NCI-H1436 (cell line): ENCODE measurements around the gene CDK14.

Experiments
- DNase-seq: peaks from one replicate; lab custom pipeline; 2025; lab: John Stamatoyannopoulos, UW

Gene CDK14

DNA sequence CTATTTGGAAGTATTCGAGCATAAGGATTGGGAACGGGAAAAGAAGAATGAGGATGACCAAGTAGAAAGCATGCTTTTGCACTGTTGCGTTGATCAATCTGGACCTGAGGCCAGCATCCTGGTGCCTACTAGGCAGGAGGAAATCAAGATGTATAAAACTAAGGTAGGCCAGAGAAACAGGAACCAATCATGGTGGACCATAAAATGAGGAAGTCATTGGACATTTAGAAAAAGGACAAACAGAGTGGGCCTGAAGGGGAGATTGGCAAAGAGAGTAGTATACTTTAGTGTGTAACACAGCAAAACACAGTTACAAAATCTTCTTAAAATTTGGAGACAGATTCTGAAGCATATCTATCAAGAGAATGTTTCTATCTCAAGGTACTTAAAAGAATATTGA lies 497.1 kb downstream of the CDK14 start:
- no peak for DNase-seq

DNA sequence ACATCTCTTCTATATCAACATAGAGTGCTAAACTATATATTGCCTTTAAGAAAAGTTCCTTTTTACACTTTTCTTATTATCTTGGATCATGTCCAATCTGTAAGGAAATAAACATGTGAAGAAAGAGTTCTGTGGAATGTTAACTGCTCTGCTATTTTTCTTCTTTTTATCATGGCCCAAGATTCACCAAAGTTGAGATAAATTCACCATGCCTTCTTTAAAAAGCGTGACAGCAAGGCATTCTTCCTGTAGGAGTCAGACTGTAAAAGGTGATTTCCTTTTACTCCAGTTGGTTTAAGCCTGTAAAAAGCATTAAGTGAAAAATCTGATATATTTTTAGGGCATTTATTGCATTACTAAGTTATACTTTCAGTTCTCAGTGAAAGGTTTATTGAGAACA lies 502.4 kb downstream of the CDK14 start:
- no peak for DNase-seq

DNA sequence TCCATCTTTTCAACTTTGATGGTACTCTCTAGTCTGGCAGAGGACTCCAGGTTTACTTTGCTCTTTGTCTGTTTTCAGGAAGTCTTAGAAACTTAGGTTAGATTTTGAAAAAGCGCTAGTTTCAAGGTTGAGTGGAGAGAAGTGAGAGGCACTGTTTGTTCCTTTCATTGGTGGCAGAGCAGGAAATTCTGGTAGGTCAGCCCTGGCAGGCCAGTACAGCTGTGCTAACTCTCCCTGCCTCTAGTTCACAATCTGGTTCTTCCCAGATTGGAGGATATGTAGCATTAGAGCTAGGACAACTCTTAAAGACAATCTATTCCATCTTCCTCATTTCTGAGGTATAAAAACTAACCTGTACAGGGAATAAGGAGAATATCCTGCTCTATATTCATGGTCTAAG lies 507.2 kb downstream of the CDK14 start:
- no peak for DNase-seq

DNA sequence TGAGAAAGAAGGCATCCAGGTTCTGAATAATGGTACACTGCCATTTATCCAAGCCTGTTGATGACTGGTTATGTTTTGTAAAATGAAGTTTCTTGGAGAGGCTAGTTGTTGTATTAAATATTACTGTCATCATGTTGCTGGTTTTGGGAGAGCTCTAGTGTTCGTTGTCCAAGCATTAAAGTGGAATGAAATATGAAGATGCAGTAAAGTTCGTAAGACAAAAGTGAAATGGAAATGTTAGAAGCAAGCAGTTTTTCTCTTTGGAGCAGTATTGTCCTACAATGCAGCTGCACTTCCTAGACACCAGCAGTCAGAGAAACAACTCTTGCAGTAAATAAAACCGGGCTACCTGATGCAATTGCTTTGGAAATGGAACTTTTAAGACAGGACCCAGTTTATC lies 511.3 kb downstream of the CDK14 start:
- no peak for DNase-seq

DNA sequence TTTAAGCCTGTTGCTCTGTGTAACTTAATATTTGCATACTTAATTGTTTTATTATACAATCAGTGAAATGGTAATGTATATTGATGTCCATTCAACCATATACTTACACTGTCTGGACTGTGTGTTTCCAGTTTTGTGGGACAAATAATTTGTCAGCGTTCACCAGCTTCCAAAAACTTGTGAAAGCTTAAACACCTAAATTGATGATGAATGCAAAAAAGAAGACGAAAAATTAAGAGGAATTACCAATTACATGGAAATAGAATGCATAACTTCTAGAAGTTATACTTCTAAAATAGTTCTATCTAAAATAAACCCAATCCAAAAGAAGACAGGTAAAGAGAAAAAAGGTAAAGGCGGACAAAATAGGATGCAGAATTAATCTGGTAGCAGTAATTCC lies 513.1 kb downstream of the CDK14 start:
- DNase-seq: no peak

DNA sequence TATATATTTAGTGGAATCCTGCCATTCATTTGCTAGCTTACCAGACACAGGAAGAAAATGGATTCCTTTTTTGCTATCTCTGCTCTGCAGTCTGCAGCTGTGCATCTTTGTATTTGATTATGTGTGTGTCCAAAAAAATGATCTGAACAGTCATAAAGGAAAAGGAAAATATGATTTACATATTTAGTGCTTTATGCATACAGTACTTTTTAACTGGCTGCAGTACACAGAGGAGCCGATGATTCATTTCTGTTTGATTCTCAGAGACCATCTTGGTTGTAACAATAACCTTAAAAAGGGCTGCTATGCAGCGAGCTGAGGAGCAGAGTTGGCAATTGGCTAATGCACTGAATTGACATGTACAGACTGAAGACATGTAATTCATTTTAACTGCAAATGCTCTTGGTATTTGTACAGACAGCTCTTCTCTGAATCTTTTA lies 516.8 kb downstream of the CDK14 start:
- no peak for DNase-seq

DNA sequence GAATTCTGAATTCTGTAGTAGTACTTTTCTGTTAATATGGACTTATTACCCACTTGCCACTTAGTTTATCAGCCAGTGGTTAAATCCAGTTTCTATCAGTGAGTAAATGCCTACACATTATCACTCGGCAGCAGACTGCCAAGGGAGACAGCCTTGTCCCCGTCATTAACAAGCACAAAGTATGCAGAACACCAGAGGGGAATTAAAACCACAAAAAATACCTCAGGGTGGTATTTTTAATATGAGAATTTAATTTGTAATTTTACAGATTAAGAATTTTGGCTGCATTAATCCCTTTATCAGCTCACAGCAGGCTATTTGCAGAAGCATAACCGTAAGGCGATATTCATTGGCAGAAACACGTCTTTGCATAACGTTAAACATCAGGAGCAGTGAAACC lies 518.1 kb downstream of the CDK14 start:
- no peak for DNase-seq

DNA sequence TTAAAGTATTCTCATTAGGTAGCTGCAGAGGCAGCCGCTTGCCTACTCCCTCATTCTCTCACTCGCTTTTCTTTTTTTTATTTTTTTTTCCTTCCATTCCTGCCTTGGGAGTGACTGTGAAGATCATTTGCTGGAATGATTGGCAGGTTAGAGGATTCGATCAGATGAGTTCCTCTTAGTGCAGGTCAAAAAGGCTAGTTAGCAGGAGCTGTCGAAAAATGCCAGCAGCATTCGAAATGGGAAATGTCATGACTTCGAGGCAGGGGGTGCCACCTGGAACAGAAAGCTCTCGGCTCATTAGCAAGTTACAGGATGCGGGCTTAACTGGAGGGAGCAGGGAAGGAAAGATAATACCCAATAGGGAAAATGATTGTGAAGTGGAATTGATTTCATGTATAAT lies 530.6 kb downstream of the CDK14 start:
- DNase-seq: no peak

DNA sequence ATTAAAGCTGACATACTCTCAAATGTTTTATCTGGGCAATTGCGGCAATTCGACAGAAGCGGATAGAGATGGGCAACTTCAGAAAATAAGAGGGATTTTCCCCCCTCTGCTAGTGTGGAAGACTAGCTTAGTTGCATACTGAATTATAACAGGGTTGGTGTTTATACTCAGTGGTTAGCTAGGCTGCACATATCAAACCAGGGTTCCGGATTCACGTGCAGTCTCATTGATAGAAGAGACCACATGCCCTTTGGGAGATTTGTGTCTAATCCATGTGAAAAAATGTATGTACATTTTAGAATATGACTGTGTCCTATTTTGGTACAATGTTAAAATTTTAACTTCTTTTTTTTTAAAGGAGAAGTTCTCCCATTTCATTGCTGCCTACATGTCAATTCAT lies 531.2 kb downstream of the CDK14 start:
- no peak for DNase-seq

DNA sequence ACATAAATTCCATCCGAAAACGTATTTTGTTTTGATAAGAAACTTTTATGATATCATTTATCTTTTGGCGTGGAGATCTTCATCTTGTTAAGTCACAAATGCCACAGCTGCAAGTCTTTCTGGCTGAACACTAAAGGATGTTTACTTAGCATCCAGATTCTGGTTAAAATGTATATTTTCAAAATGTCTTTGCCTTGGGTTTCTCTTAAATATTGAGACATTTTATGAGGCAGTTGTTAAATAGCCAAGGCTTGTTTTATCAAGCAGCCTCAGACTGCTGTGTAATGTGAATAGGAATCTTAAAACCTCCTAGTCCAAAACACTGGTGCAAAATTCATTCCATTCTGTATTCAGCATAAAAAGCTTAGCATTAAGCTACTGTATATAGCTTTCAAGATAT lies 531.8 kb downstream of the CDK14 start:
- no peak for DNase-seq

DNA sequence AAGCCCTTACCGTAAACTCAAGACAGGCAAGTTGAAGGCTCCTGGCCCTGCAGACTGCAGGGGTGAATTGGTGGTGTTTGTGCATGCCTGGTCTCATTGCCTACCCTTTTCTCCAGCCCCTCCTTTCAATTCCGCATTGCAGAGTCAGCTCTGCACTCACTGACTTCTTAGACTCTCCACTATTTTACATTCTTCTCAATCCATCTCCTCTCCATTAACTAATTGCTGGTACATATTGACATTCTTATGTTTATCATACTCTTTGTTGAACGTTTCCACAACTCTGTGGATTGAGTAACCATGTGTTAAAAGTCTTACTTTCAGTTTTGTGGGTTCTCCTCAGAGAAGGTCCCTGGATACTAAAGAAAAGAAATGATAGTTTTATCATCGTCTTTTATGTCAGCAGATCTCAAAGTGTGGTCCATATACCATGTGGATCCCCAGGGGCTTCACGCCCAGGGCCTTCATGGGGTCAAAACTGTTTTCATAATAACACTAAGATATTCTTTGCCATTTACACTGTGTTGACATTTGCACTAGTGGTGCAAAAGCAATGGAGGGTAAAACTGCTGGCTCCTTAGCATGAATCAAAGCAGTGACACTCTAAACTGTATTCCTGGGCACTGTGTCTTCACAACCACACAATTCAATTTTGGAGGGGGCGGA lies 532.7 kb downstream of the CDK14 start:
- no peak for DNase-seq

DNA sequence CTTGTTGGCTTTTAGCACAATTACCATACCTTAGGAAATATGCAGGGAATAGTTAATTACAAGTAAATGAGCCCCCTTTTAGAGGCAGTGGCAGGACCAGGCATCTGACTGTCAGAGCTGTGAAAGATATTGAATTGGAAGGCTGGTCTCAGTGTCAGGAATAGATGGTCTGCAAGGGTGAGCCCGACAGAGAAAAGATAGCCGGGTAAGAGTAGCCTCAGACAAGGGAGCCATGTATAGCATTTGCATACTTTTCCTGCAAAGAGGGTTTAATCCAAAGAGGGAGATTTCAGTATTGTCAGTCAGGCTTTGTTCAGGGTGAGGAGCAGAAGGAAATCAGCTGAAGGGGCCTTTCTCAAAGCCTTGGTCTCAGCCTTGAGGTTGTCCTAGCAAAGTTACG lies 539.2 kb downstream of the CDK14 start:
- no peak for DNase-seq

DNA sequence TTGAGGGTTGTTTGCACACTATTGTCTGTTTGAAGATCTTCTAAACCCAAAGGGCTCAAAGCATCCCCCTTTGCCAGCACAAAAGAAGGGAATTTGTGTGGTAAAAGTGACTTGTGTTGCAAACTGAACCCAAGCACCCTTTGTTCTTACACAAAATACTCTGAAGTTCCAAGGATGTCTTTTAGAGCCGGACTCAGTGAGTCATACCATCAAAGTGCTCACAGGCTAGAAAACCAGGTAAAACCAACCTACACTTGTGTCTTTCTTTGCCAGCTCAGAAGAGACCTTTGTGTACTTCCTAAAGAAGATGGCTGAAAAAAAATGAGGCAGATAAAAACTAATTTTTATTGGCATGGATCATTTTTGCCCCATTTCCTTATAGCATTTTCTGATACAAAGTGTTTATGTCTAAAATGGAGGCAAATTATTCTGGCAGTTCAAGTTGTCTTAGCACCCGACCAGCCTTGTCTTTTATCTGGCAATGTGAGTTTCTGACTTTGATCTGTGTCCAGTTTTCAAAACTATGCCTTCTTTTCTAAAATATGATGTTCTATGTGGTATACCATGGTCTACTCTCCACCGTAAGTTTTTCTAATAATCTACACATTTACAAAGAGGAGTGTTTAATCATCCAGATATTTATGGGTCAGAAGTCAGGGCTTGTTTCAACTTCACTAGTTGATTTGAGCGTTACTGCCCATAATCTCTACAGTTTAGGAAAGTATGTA lies 539.7 kb downstream of the CDK14 start:
- DNase-seq: no peak

DNA sequence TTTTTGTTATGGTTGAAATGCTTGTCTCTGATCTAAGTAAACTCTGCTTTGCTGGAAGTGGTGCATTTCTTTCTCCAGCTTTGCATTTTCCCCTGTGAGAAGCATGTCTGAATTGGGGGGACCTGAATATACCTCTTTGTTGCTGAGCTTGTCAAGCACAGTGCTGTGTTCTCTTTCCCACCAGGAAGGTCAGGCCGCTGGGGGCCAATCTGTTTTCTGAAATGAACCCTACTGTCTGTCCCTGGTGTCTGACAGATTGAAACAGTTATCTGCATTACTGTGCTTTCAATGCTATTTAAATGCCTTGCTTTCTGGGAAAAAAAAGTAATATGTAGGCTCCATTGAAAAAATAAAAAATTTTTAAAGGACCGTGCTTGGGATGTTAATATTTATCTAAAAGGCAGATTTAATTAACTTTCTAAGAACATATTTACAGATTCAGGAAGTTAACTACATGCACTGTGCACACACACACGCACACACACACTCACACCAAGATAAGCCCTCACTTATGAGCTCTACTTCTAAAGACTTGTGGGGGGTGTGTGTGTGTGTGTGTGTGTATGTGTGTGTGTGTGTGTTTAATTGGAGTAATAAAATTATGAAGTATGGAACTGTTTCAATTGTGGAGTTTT lies 541.1 kb downstream of the CDK14 start:
- DNase-seq: no peak

DNA sequence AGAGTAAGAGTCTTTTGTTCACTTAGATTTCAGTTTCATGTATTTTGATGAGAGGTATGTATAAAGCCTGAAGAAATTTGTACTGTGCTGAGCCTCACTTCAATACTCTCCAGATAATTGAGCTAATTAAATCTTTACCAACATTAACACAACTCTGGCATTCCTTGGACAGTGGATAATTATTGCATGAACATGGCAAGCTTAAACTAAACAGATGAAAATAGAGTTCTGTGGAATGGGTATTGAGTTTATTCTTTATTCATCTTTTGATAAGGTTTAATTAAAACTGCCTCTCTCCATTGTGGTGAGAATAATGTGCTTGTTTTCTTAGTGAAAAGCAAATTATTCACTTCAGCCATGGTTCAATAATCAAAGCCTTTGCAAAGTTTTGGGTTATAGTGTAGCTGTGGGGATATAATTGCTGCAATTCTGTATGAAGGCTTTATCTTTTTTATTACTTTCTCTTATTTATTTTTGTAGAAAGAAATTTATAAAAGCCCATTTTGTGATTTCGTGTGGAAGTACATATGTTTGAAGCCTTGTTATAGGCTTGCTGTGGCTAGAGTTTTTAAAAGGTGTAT lies 541.8 kb downstream of the CDK14 start:
- no peak for DNase-seq

DNA sequence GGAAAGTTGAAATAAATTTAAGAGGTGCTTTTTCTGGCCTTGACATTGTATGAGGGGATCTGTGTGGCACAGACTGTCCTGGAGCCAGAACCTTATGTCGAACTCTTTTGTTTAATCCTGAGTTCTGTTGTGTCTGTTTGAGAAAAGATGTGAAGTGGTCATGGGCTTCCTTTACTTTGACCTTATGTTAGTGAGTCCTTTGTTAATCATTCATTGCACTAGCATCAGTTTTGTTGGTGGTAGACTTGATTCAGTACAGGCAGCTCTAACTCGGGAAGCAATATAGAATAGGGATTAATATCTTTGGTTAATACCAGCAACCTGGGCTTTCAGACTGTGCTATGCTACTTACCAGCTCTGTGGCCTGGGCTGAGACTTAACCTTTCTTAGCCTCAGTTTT lies 544.2 kb downstream of the CDK14 start:
- no peak for DNase-seq

DNA sequence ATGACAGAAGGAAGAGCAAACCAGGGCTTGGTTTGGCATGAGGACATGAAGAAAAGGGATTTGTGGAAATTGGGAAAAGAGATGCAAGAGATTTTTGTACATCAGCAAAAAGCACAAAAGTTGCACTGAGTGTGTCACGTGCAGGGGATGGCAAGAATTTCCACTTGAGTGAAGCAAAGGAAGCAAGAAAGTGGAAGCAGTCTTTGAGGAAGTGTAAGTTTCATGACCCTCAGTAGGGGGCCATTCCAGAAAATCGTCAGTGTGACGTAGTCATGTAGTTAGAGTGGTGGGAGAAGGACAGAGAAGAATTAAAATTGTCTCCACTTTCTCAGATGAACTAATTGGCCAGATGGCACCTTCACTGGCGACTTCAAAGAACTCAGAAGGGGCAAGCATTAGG lies 544.9 kb downstream of the CDK14 start:
- no peak for DNase-seq

DNA sequence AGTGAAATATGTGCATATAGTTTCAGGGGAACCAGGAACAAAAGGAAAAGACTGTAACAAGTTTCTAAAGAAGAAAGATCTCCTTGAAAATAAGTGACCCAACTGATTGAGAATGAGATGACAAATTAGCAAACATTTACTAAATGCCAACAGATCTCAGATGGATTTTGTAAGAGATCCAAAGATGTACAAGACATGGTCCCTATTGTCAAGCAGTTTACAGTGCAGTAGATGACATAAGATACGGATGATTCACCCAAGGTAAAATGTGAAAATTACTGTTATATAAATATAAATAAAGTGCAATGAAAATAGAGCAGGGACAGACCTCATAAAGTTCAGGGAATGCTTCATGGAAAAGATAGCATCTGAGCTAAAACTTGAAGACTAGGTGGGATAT lies 546.6 kb downstream of the CDK14 start:
- DNase-seq: no peak

DNA sequence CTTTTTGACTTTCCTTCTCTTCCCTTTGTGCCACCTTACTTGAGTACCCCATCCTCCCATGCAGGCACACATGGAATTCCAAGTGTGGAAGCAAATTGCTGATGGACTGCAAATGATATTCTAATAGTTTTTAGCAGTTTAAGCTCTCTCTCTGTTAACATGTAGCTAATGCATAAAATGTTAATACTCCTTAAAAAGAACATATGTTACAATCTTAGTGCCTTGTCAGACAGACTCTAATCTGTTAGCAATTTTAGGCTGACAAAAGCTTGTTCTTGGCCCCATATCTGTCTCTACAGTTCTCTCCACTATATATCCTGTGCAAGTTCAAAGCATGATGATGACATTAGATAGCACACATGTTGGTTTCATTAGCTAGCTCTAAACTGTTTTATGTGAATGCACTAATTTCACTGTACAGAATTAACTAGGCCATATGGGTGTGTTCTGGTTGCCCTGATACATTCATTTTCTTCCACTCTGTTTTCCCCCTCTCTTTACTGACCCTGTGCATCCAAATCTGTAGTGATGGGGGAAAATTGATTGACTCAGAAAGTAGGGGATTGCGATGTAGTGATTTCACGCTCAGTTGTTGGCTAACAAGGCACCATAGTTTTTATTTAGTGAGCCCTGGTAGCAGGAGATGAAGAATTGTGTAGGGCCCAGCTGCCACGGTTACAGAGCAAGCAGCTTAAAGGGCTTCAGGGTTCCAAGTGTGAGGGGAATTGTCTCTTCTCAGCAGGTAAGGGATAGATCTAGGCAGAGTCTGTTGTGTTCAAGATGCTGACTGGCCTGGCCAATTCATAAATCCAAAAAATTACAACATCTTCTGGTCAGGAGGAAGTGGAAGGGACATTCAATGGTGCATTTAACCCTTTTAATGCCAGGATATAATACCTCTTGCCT lies 553.5 kb downstream of the CDK14 start:
- DNase-seq: no peak

DNA sequence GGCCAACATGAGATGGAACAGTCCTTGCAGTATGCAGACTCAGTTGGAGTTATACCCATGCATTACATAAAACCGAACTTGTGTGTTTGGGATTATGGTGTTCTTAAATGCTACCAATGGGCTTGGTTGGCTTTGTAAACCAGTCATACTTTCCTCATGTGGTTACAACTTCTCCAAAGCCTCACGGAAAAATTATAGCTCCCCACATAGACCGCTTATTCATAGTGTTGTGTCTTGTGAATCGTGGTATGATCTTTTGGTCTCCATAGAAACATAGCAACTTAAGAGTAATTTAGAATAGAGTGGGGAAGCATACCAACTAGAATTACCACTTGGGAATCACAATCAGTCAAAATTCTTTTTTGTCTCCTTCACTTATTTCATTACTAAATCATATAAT lies 555.8 kb downstream of the CDK14 start:
- no peak for DNase-seq

DNA sequence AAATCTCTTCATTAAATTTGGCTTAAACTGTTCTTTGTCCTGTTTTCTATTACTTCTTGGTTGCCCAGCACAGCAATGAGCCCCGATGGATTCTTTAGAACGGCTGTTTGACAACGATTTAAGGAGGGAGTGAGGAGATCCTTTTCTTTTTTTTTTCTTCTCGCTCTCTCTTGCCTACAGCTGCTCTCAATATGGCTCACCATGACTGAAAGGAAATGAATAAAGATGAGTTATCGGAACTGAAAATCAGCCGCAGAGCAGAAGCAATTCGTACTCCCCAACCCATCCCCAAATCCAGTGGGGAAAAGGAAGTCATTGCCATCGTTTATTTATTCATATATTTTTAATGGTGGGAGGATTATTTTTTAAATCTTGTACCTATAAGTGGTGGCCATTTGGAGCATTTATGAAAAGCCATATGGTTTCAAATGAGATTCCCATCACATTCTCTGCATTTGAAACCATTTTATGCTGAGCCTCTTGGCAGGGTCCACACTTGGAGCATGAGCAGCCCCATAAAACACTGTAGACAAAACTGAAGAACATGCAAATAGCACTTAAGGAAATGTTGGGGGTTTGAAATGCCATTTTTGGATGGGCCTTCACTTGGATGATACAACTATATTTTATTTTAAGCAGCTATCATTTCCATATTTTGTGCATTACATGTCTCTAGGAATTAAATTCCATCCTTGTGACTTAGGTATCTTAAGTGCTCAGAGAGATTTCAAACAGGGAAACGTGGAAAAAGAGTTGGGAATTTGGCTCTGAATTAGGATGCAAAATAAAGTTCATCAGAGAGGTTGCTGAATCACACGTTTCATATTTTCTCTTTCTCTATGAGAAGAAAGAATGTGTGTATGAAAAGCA lies 560.4 kb downstream of the CDK14 start:
- no peak for DNase-seq
